Hindlimb muscle (tissue), 1 donor: ENCODE results near the gene LMX1B. TPM values are rescaled to one million over a fixed set of nuclear protein-coding genes. Genes with fewer than 3 reads are reported as not detected.
"Not testable (repeated sequence)": the region's sequence is repeated elsewhere in the genome, so short reads cannot be mapped to it uniquely, and the experiment has no call there.

Experiments
- DNase-seq: peaks from one replicate; pipeline ENCODE4 v3.0.0-alpha.2; 2013
- polyA plus RNA-seq: library from polyadenylated mRNA; unstranded; fragments of 120-200 nt; gene quantifications from one replicate; pipeline ENCODE4 v1.2.1, GENCODE V29; 2013; ENCODE audit not compliant: insufficient read length

LMX1B gene
- polyA plus RNA-seq = 0.28 TPM

DNA sequence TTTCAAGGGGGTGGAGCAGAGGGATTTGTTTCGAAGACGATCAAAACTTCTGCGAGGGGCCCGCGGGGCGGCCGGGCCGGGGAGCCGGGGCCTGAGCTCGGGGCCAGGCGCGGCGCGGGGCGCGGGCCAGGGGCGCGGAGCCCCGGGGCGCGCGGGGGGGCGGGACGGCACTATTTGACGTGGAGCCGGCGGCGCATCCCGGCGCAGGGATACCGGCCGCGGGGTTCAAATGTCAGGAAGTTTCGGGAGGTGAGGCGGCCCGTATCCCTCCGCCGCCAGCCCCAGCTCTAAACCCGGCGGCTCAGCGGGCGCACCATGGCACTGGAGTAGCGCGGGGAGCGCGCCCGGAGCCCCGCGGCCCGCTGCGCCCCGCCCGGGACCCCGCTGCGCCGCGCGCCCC is at the start of gene LMX1B:
Gene LMX1B, plus strand, starts transcription at position 278 of the 400 bp plus-strand sequence. CDS start 522 bp downstream, outside the sequence.
- DNase-seq = no peak

DNA sequence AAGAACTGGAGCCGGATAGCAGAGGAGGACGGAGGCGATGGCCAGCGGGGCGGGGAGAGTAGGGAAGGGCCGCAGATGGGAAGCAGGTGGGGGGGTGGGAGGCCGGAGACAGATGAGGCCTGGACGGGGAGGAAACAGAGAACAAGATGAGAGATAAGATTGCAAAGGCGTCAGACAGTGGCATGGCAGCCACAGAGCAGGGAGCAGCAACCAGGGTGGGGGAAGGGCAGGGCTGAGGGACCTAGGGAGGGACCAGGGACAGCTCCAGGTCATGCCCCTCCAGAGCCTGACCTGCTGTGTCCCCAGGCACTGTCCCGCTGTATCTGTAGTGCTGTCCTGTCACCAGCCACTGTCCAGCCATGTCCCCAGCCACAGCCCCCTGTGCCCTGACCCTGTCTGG is 49.6 kb upstream of the LMX1B start:
- no peak for DNase-seq

DNA sequence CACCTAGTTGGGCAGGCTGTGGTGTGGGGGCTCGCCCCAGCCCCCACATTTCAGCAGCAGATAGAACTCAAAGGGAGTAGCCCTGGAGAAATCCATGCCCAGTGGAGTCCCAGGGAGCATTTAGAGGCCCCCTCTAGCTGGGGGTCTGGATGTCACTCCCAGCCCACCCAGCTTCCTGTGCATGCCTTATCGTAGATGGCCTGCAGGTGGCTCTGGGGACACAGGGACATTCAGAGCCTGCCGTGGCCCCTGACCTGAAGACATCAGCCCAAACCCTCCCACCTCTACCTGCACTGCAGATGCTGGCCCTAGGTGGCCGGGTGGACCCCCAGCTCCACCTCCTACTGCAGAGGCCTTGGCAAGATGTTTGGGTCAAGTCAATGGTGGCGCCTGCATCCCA is 49.0 kb upstream of the LMX1B start:
- DNase-seq = no peak

DNA sequence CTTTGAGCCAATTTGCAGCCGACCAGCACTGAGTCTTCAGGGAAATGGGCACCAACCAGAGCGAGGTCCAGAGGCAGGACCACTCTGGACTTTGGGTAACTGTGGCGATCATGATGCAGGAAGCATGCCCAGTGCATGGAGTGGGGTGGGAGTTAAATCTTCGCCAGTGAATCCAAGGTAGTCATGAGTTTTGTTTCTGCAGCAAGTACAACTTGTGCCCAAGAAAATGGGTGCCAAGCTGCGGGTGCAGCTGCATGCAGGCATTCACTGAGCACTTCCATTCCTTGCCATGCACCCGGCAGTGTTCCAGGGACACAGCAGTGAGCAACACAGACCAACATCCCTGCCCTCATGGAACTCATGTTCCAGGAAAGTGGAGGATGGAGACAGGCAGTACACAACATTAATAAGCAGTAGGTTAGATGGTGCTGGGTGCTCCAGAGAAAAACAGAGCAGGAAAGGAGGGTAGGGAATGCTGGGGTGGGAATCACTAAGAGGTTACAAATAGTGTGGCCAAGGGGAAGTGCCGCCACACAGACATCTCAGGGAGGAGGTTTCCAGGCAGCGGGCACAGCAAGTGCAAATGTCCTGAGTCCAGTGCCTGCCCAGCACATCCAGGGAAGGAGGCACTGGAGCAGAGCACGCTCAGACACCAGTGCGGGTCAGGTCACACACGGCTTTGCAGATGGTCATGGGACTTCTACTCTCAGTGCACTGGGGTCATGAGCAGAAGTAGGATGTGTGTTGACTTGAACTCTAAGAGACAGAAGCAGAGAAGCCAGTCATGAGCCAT is 48.2 kb upstream of the LMX1B start:
- no peak for DNase-seq

DNA sequence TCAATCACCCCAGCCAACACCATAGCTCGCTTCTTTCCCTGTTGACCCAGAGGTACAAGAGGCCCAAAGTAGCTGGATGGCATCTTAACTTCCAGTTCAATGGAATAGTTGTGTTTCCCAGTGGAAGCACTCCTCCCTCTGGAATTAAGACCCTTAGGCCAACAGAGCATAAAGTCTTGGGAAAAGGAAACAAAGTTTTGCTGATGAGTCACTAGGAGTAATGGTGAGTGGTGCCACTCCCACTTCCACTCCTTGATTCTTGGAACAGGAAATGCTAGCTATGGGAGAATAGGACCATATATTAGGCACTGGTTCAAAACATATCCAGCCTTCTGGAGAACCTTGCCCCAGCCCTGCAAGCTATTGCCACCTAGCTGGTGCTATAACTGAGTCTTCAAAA is 44.7 kb upstream of the LMX1B start:
- DNase-seq = no peak

DNA sequence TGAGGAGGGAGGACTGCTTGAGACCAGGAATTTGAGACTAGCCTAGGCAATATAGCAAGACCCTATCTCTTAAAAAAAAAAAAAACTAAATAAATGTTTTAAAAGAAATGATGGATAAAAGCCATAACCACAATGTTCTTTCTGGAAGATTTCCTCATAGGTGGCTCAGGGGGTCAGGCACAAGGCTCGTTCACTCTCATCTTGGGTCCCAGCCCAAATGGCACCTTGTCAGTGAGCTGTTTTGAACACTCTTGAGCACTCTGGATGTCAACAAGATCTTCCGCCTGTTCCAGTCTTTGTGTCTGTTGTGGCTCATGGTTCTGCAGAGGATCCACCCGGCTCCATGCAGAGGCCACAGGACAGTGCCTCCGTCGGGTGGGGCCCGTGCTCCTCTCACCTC is 35.7 kb upstream of the LMX1B start:
- DNase-seq = no peak

DNA sequence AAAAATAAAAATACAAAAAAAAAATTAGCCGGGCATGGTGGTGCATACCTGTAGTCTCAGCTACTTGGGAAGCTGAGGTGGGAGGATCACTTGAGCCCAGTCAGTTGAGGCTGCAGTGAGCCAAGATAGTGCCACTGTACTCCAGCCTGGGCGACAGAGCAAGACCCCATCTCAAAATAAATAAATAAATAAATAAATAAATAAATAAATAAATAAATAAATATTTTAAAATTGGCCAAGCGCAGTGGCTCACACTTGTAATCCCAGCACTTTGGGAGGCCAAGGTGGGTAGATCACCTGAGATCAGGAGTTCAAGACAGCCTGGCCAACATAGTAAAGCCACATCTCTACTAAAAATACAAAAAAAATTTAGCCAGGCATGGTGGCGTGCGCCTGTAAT is 33.4 kb upstream of the LMX1B start:
- DNase-seq = not testable (repeated sequence)

DNA sequence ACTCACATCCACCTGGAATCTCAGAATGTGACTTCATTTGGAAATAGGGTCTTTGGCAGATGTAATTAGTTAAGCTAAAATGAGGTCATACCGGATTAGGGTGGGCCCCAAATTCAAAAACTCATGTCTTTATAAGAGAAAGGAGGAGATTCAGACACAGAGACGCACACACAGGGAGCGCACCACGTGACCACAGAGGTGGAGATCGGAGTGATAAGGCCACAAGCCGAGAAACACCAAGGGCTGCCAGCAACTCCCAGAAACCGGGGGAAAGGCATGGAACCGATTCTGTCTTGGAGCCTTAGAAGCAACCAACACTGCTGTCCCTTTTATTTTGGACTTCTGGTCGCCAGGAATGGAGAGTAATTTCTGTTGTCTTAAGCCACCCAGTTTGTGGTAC is 31.8 kb upstream of the LMX1B start:
- no peak for DNase-seq

DNA sequence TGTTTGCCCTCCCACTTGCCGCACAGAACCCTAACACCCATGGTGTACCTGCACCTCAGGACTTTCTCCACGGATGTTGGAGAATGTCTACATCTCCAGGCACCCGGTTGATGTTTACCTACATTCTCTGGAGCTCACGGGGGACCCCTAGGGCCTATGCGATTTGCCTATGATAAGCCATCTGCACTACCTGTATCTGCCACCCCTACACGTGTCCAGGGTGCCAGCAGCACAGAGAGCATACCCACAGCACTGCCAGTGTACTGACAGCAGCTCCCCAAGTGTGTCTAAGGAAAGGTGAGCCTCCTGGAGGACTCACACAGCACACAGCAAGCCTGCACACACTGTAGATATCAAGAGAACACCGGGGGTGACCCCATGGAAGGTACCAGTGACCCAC is 31.3 kb upstream of the LMX1B start:
- DNase-seq = no peak

DNA sequence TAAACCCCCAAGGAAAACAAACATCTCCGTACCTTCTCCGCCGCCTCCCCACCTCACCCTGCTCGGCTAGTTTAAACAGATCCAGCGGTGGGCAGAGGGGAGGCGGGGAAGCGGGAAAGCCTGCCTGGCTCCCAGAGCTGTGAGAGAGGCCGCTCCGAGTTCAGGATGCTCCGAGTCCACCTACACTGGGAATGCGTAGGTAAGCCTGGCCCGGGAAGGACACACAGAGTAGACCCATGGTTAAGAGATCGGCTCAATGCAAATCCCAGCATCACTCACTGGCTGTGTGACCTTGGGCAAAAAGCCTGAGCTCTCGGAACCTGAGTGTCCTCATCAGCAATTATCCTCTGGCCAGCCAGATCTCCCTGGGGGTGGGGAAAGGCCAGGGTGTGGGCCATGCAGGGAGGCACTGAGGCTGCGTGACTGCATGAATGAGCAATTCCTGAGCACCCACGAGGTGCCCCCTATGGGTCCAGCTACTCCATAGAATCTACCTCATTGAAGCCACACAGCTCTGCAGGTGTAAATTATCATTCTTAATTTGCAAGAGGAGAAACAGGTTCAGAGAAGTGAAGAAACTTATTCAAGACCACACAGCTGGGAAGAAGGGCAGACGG is 30.5 kb upstream of the LMX1B start:
- no peak for DNase-seq

DNA sequence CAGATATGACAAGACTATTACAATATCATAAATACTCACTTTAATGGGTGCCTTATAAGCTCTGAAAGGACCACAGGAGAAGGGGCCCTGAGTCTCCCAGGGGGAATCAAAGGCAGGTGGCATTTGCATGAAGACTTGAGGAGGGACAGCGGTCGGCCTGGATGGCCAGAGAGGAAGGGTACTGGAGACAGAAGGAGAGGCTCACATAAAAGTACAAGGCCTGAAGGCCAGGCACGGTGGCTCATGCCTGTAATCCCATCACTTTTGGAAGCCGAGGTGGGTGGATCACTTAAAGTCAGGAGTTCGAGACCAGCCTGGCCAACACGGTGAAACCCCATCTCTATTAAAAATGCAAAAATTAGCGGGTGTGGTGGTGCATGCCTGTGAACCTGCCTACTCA is 29.1 kb upstream of the LMX1B start:
- DNase-seq = no peak

DNA sequence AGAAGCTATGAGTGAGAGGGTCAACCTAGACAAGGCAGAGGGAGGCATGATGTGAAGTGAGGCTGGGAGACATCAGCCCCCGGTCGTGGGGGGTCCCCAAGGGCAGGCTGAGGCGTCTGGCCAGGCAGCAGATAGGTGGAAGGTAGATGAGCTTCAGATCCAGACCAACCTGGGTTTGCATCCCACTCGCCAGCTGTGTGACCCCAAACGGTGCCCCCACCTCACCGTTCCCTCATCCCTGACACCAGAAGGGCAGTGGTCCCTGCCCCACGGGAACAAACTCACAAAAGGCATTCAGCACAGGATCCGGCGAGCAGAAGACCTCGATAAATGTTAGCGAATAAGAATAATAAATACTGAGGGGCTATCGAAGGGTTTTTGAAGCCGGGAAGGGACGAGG is 27.5 kb upstream of the LMX1B start:
- no peak for DNase-seq

DNA sequence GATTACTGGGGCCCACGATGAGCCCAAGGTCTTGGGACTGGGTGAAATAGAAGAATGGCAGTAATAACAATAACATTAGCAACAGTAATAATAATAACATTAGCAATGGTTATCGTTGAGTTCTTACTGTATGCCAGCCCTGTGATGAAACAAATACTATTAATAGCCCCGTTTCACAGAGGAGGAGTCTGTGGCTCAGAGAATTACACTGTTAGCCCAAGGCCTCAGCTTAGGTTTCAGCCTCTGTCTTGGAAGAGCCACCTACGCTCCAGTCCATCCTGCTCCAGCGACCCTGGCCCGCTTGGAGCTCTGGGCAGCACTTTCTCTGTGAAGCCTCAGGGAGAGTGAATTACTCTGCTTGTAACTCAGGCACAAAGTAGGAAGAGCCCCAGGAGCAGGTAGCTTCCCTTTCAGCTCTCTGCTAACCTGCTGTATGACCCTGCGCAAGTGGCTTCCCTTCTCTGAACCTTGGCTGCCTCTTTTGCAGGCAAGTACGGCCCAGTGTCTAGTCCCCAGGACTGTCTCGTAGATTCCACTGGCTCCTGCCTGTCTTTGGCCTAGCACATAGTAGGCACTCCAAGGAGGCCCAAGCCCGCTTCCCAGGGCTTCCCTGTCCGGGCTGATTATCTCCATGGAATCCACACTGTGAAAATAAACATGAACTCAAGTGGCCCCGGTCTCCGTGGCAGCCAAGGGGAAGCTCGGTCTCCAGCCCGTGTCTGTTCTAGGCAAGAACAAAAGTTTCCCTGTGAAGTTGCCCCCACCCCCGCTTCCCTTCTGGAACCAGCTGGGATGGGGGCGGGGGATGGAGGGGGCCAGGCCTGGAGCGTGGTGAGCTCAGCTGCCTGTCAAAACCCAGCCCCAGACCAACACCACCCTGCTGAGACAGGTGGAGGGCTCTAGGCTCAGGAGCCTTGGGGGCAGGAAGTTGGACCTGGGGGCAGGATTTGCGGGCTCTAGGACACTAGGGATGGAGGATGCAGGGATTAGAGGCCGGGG is 26.2 kb upstream of the LMX1B start:
- no peak for DNase-seq

DNA sequence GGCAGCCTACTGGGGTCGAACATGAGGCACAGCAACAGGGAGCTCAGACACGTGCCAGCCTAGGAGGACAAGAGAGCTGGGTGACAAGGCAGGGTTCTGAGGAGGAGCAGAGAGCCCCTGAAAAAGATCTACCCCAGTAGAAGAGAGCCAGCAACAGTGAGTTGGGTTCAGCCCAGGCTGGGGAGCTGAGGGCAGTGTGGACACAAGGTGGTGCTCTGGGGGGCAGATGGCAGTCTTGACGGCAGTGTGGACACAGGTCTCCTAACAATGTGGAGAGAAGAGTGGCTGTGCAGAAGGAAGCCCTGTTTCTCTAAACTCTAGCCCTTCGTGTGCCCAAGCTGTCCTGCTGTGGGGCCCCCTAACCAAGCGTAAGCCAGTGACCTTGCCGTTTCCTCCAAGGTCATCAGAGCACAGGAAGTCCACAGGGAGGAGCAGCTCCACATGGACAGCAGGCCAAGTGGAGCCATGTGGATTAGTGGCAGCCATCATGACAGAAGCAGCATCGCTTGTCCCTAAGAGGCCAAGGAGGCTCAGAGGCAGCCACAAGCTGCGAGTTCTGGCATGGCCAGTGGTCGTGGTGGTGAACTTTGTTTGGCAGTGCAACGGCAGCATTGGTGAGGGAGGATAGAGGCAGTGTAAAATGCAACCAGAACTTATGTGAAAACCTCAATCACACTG is 25.1 kb upstream of the LMX1B start:
- DNase-seq = no peak

DNA sequence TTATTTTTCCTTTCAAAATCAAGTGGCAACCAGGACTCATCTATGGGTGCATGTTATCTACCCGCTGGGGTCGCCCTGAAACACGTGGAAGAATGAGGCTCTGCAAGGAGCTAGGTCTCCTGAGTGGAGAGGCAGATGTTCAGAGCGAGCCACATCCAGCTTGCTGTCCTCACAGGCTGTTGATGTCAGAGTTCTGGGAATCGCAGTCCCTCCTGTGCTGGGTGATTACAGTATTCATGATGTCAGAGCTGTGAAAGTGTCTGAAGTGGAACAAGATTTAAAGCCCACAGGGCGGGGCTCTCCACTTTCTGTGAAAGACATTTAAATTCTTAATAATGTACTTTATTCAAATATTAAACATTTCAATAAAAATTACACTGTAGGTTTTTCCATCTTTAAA is 24.4 kb upstream of the LMX1B start:
- no peak for DNase-seq

DNA sequence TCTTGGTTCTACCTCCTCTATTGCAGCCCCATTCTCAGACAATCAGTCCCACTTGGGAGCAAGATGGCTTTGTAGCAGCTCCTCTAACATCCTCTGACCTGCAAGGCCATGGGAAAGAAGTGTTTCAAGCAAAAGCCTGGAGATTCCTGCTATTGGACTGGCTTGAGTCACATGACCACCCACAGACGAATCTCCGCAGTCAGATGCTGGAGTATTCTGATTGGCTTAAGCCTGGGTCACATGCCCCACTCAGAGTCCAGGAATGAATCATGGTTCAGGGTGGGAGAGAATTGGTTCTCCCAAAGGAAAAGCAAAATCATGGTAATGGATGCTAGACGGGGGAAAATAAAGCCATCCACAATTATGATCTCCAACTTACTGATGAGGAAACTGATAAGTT is 22.6 kb upstream of the LMX1B start:
- no peak for DNase-seq

DNA sequence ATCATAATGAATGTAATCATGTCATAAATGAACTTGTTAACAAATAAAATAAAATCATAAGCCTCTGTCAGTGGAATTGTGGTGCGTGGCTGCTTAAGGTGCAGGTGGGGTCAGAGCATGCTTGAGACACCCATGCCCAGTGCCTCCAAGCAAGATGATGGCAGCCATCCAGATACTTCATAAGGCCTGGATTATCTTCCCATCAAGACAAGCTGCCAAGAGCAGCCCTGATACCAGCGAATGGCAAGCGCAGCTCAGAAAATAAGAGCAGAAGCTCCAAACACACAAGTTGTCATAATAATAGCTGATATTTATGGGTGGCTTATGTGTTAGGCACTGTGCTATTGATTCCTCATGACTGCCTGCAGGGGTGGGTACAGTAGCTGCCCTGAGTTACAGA is 21.8 kb upstream of the LMX1B start:
- DNase-seq = no peak

DNA sequence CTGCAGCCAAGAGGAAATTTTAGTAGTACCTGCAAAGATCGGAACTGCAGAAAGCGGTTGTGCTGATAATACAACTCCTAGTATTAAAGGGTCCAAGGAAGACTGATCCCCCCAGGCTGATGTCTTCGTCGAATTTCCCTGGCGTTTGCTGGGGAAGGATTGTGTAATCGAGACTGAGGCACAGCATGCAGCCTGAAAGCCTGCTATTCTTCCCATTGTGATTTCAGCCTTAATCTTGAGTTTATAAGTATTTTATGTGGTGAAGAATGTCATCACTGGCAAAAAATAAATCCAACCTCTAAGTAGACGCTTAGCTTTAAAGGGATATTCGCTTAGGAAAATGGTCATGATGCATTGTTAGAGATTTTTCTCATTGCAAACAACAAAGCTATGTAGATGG is 21.3 kb upstream of the LMX1B start:
- DNase-seq = no peak

DNA sequence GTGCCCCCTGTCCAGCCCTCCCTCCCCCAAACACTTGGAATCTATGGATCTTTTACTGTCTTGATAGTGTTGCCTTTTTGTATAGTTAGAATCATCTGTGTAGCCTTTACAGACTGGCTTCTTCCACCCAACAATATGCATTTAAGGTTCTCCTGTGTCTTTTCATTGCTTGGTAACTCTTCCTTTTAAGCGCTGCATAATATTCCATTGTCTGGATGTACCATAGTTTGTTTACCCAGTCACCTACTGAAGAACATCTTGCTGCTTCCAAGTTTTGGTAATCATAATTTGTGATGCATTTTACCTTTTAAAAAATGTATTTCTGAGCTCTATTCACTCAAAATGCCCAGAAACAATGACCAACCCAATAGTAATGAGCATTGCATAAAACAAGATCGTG is 17.7 kb upstream of the LMX1B start:
- DNase-seq = no peak

DNA sequence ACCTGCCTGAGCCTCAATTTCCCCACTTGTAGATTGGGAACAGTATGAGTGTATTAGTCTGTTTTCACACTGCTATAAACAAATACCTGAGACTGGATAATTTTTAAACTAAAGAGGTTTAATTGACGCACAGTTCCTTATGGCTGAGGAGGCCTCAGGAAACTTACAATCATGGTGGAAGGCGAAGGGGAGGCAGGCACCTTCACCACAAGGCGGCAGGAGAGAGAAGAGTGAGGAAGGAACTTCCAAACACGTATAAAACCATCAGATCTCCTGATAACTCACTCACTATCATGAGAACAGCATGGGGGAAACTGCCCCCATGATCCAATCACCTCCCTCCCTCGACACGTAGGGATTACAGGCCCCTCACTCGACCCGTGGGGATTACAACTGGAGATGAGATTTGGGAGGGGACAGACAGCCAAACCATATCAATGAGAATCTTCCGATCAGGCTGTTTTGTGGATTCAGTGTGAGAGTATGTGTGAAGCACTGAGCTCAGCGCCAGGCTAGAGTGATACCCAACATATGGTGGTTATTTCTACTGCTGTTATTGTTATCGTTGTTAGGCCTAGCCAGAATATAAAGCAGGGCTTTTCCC is 14.6 kb upstream of the LMX1B start:
- no peak for DNase-seq

DNA sequence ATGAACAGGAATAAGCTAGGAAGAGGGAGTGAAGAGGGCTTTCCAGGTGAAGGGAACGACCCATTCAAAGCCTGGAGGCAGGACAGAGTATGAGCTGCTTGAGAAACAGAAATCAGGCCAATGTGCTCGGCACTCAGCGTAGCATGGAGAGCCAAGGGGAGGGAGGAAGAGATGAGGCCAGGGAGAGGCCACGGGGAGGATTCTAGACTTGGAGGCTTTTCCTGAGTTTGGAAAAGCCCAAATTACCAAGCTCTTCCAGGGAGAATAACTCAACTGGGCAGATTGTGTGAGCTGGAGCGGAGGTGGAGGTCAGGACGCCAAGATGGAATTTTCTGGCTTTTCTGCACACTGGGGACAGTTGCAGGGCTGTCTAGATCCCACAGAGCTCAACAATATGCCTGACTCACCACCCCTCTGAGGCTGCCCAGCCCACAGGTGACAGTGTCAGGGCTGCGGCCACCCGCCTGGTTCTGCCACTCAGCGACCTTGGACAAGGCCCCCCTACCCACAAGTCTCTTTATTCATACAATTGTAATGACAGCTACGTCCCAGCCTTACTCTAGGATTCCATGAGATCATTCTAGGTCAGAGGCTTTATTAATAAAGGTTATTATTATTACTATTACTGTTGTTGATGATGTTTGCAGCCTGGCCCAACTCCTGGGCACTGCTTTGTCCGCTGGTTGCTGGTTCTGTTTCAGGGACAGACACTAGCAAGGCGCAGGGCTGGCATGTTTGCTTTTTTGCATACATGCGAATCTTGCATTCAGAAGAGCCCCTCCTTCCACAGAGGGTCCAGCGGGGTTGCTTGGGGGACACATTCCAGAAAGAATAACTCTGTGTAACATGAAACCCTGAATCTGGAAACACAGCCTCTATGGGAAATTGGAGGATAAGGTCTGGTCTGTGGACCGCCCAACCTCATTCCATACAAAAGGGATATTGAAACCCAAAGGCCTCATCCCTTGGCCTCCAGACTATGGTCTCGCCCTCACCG is 9.4 kb upstream of the LMX1B start:
- DNase-seq = peak; percentile 81
